IPS-20b (cell line): ENCODE data around the gene RHEBL1.
A peak's percentile ranks its signal among the peaks of the same experiment; 100 is the strongest.

Experiments
- H3K27ac ChIP-seq: one replicate; pipeline ENCODE4 v1.5.1; 2013; ENCODE audit warnings: low read length
- H3K27me3 ChIP-seq: 2 replicates; pipeline ENCODE4 v1.6.1; 2013; ENCODE audit warnings: mild to moderate bottlenecking, low read length, inconsistent platforms; ENCODE audit not compliant: insufficient read depth
- H3K36me3 ChIP-seq: 2 replicates; pipeline ENCODE4 v1.6.1; 2013; ENCODE audit warnings: low read depth, mild to moderate bottlenecking, inconsistent platforms, low read length, moderate library complexity; ENCODE audit not compliant: insufficient read depth
- H3K4me1 ChIP-seq: 2 replicates; pipeline ENCODE4 v1.6.1; 2013; ENCODE audit warnings: mild to moderate bottlenecking, control low read depth, inconsistent platforms, low read length, moderate library complexity; ENCODE audit not compliant: insufficient read depth
- H3K4me3 ChIP-seq: 2 replicates; pipeline ENCODE4 v1.5.1; 2013; ENCODE audit warnings: mild to moderate bottlenecking, low read length, inconsistent platforms
- H3K9ac ChIP-seq: 2 replicates; pipeline ENCODE4 v1.6.1; 2013; ENCODE audit warnings: low read depth, mild to moderate bottlenecking, inconsistent platforms, low read length, moderate library complexity
- H3K9me3 ChIP-seq: 2 replicates; pipeline ENCODE4 v1.6.1; 2013; ENCODE audit warnings: mild to moderate bottlenecking, low read depth, low read length, inconsistent platforms; ENCODE audit not compliant: insufficient read depth

Gene RHEBL1

GRCh38 chr12:49021292-49021915 lies 48.4 kb downstream of the RHEBL1 start:
- Histone ChIP-seq H3K4me3 (no peak overlapping the region), H3K9me3 (no peaks in the 10 kb centered on the region), H3K27ac (no peak overlapping the region), H3K4me1 (peaks cover 4% of the 10 kb centered on the region; the same call in 1 of the 2 replicates), H3K27me3 (no peaks in the 10 kb centered on the region), H3K36me3 (peaks cover 56% of the 10 kb centered on the region), H3K9ac (no peak overlapping the region)

GRCh38 chr12:49020441-49020840 lies 49.3 kb downstream of the RHEBL1 start:
- Histone ChIP-seq H3K9me3 (no peaks in the 10 kb centered on the region), H3K36me3 (peaks cover 46% of the 10 kb centered on the region)

GRCh38 chr12:49019443-49020324 lies 50.1 kb downstream of the RHEBL1 start:
- Histone ChIP-seq H3K27ac (no peak overlapping the region), H3K27me3 (no peaks in the 10 kb centered on the region), H3K9me3 (no peaks in the 10 kb centered on the region), H3K4me3 (peak overlapping the region; percentile 95; the same call in 1 of the 2 replicates), H3K36me3 (peaks cover 38% of the 10 kb centered on the region), H3K9ac (peak overlapping the region; percentile 94; the same call in 1 of the 2 replicates), H3K4me1 (peaks cover 4% of the 10 kb centered on the region; the same call in 1 of the 2 replicates)

More at GRCh38 chr12:49020441-49020840, 49.3 kb downstream of the RHEBL1 start:
- Histone ChIP-seq H3K27me3 (no peaks in the 10 kb centered on the region), H3K4me3 (no peak overlapping the region), H3K9ac (no peak overlapping the region), H3K27ac (no peak overlapping the region), H3K4me1 (peaks cover 4% of the 10 kb centered on the region; the same call in 1 of the 2 replicates)

GRCh38 chr12:49019120-49019430 lies 50.7 kb downstream of the RHEBL1 start:
- H3K36me3 ChIP-seq = peaks cover 32% of the 10 kb centered on the region
- peak overlapping the region; percentile 96 for H3K27ac ChIP-seq
- H3K4me1 ChIP-seq = peaks cover 4% of the 10 kb centered on the region; the same call in 1 of the 2 replicates
- no peaks in the 10 kb centered on the region for H3K9me3 ChIP-seq
- peak overlapping the region; percentile 95 for H3K4me3 ChIP-seq
- peak overlapping the region; percentile 94; the same call in 1 of the 2 replicates for H3K9ac ChIP-seq
- H3K27me3 ChIP-seq = no peaks in the 10 kb centered on the region

- H3K9me3 ChIP-seq = no peaks in the 10 kb centered on the region
- H3K27ac ChIP-seq = peak within 1 kb of the TSS; percentile 96
- H3K9ac ChIP-seq = peak within 1 kb of the TSS; percentile 94
- H3K4me1 ChIP-seq = peaks cover 4% of the 10 kb centered on the region; the same call in 1 of the 2 replicates
- peak within 1 kb of the TSS; percentile 95 for H3K4me3 ChIP-seq
- peaks cover 26% of the 10 kb centered on the region for H3K36me3 ChIP-seq
- no peaks in the 10 kb centered on the region for H3K27me3 ChIP-seq
Observed at GRCh38 chr12:49018261-49019119, 51.3 kb downstream of the RHEBL1 start, which contains the start of gene PRKAG1. Gene PRKAG1, minus strand, starts transcription at chr12:49018776. Its CDS starts 36 bp downstream, at chr12:49018740.

- H3K9ac ChIP-seq = peak overlapping the region; percentile 94
- peaks cover 20% of the 10 kb centered on the region for H3K36me3 ChIP-seq
- peaks cover 4% of the 10 kb centered on the region; the same call in 1 of the 2 replicates for H3K4me1 ChIP-seq
- no peaks in the 10 kb centered on the region for H3K27me3 ChIP-seq
- H3K9me3 ChIP-seq = no peaks in the 10 kb centered on the region
- H3K27ac ChIP-seq = no peak overlapping the region
- peak overlapping the region; percentile 95 for H3K4me3 ChIP-seq
Observed at GRCh38 chr12:49017891-49018260, 51.9 kb downstream of the RHEBL1 start.

GRCh38 chr12:49015196-49015595 lies 54.6 kb downstream of the RHEBL1 start:
- Histone ChIP-seq H3K27me3 (no peaks in the 10 kb centered on the region), H3K27ac (no peak overlapping the region), H3K36me3 (no peaks in the 10 kb centered on the region), H3K4me3 (no peak overlapping the region), H3K9ac (no peak overlapping the region), H3K9me3 (no peaks in the 10 kb centered on the region), H3K4me1 (peaks cover 4% of the 10 kb centered on the region; the same call in 1 of the 2 replicates)
